Measurements from ENCODE around the gene EPB41L5. TPM values are rescaled to one million over a fixed set of nuclear protein-coding genes. Genes with fewer than 3 reads are reported as not detected.

Gene EPB41L5

DNA sequence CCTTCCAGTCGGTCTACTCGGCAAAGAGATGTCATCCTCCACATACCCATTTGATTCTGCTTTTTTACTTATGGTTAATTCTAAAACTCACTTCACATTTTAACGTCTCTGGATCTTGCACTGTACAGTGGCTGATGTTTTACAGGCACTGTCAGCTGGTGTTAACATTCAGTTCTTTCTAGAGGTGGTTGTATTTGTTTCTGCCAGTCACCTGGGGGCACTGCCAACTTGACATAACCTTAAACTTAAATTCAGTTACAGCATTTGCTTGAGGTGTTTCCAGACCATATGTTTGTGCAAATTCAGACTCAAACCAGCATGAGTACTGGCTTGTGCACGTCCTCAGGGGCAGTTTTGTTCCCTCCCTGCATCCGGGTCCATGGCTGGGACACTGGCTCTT, 215.6 kb downstream of the EPB41L5 start:
- no peak for DNase-seq
- H2BK120ac ChIP-seq (ENCODE audit: low read depth, low read length) = no peak overlapping the region
- no peak overlapping the region for H3K14ac ChIP-seq (ENCODE audit: low read length in 2 of 2)
- H2AFZ ChIP-seq (ENCODE audit: low read depth, low read length) = no peak overlapping the region
- H3K36me3 ChIP-seq (ENCODE audit: control insufficient read depth in 1 of 2, insufficient read depth in 2 of 2, low read depth in 1 of 2, low read length in 2 of 2) = no peaks in the 10 kb centered on the region
- H3K4ac ChIP-seq (ENCODE audit: low read depth in 1 of 2, low read length in 2 of 2) = no peak overlapping the region
- no peak overlapping the region for H3K4me2 ChIP-seq (ENCODE audit: low read length, poor library complexity, severe bottlenecking)
- no peak overlapping the region for H3K9ac ChIP-seq (ENCODE audit: low read length)
- no peak overlapping the region for H4K8ac ChIP-seq (ENCODE audit: low read length)
- no peak overlapping the region for H2BK12ac ChIP-seq (ENCODE audit: low read length in 2 of 2)
- H2BK5ac ChIP-seq (ENCODE audit: low read depth, low read length, poor library complexity, severe bottlenecking) = no peak overlapping the region
- no peak overlapping the region for H3K27ac ChIP-seq (ENCODE audit: low read length, poor library complexity, severe bottlenecking)
- H3K18ac ChIP-seq (ENCODE audit: low read depth in 1 of 2, low read length in 2 of 2) = no peak overlapping the region
- 90% methylated on average over 4 of the region's 5 CpGs for WGBS
- H3K27me3 ChIP-seq (ENCODE audit: control insufficient read depth in 1 of 2, insufficient read depth in 1 of 2, low read length in 2 of 2) = peaks cover 3 to 14% of the 10 kb centered on the region in 2 experiments
- H3K79me1 ChIP-seq (replicated peaks; ENCODE audit: low read length, poor library complexity, severe bottlenecking) = no peaks in the 10 kb centered on the region
- H4K91ac ChIP-seq (ENCODE audit: low read length) = no peak overlapping the region
- no peak overlapping the region for H2AK5ac ChIP-seq (ENCODE audit: low read length, severe bottlenecking)
- H3K9me3 ChIP-seq (ENCODE audit: control insufficient read depth, low read length) = no peaks in the 10 kb centered on the region
- no peak overlapping the region for H3K23ac ChIP-seq (ENCODE audit: low read length in 2 of 2)
- H3K4me1 ChIP-seq (ENCODE audit: control insufficient read depth, insufficient read depth, low read depth, low read length) = peaks cover 2% of the 10 kb centered on the region
- no peak overlapping the region for H3K4me3 ChIP-seq (ENCODE audit: insufficient read depth in 1 of 2, low read depth in 1 of 2, low read length in 2 of 2)
- H2BK15ac ChIP-seq (ENCODE audit: low read depth, poor library complexity, severe bottlenecking) = no peak overlapping the region

Small RNAs within 50 kb of the gene (small RNA-seq; reads per million reads assigned to genes)
- gene MTND4LP14 (ENCODE audit: low read depth) (not detected), gene RF00019 (ENCODE audit: low read depth) (not detected)

Measured in mesenchymal stem cell (in vitro differentiated cells and primary cell).